GM10266 (cell line): ENCODE data around the gene HDC.

Source experiments
- DNase-seq: peaks from one replicate; pipeline ENCODE4 v3.0.0; 2012; ENCODE audit errors: extremely low spot score
- TF ChIP-seq, protein P1 (sequence below): IDR thresholded peaks from 2 replicates; pipeline ENCODE4 v1.5.1; 2012; ENCODE audit warnings: mild to moderate bottlenecking, low read depth; ENCODE audit not compliant: control insufficient read depth, insufficient read depth; ENCODE audit errors: missing control alignments

The HDC gene

DNA sequence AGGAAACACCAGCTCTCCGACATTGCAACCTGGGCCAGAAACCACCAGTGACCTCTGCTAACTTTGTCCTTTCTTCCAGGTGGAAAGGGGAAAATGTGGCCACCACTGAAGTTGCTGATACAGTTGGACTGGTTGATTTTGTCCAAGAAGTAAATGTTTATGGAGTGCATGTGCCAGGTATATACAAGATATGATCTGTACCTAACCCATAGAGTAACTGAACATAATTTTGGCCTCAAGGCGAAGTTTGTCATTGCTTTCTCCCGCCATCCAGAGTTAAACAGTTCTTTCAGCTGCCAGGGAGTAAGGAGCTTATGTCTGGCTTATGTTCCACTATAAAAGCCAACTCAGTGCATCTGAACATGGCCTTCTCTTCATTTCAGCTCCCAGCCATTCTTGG lies 36.7 kb downstream of the HDC start:
- TF ChIP-seq, protein P1, sequence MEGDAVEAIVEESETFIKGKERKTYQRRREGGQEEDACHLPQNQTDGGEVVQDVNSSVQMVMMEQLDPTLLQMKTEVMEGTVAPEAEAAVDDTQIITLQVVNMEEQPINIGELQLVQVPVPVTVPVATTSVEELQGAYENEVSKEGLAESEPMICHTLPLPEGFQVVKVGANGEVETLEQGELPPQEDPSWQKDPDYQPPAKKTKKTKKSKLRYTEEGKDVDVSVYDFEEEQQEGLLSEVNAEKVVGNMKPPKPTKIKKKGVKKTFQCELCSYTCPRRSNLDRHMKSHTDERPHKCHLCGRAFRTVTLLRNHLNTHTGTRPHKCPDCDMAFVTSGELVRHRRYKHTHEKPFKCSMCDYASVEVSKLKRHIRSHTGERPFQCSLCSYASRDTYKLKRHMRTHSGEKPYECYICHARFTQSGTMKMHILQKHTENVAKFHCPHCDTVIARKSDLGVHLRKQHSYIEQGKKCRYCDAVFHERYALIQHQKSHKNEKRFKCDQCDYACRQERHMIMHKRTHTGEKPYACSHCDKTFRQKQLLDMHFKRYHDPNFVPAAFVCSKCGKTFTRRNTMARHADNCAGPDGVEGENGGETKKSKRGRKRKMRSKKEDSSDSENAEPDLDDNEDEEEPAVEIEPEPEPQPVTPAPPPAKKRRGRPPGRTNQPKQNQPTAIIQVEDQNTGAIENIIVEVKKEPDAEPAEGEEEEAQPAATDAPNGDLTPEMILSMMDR: no peak

DNA sequence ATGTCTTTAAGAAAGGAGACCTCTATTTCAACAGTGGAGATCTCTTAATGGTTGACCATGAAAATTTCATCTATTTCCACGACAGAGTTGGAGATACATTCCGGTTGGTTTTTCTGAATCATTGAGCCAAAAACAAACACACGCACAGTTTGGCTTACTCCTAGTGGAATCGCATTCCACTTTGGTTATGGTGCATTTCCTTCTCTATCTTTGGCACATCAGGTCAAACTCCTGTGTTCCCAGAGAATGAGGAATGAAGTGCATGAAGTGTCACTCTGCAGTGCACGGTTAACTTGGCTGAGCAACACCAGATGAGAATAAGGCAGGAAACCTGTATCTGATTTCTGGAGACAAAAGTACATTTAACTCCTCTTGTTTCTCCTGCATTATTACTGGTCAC lies 38.5 kb downstream of the HDC start:
- DNase-seq: no peak
- TF ChIP-seq, protein P1: no peak

More for the DNA sequence above, 36.7 kb downstream of the HDC start:
- DNase-seq: no peak

DNA sequence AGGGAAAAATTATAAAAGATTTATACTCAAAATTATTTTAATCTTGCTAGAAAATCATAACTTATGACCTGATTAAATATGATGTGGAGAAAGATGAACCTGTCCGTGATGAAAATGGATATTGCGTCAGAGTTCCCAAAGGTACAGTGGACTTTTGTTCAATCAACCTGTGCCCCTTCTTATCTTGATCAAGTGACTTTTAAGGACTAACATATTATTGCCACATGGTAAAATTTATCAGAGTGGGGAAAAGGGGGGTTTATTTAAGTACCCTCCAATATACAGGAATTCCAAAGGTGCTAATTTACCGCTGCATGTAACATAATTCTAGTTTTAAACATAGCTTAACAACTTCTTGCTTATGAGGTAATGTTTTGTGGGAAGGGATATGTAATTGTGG lies 39.6 kb downstream of the HDC start:
- no peak for DNase-seq
- TF ChIP-seq, protein P1: no peak

DNA sequence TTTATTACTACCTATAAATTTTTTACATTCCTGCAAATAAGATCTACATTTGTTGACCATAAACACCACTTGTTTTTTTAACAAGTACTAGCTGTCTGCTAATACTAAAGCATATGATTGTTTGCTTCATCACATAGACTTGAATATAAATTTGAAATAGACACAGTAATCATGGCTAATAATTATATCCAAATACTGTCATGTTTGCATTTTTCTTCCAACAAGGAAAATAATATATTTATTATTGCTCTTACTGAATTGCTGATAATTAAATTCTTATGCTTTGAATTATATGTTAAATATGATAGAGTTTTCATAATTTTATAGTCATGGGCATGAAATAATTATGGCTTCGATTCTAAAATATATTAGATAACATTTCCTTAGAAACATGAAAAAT lies 40.5 kb downstream of the HDC start:
- DNase-seq: no peak
- TF ChIP-seq, protein P1: no peak

DNA sequence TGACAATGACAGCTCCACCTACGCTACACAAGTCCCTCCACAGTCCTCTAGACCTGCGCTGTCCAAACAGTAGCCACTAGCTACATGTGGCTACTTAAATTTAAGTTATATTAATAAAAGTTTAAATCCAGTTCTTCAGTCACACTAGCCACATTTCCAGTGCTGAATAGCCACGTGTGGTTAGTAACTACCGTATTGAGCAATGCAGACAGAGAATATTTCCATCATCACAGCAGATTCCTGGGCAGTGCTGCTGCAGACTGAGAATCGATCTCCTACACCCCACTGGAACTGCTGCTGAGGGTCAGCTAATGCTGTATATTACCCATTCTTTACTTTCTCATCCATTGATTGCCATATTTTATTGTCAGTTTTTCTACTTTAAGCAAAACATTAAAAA lies 40.9 kb downstream of the HDC start:
- DNase-seq: no peak
- TF ChIP-seq, protein P1: no peak

DNA sequence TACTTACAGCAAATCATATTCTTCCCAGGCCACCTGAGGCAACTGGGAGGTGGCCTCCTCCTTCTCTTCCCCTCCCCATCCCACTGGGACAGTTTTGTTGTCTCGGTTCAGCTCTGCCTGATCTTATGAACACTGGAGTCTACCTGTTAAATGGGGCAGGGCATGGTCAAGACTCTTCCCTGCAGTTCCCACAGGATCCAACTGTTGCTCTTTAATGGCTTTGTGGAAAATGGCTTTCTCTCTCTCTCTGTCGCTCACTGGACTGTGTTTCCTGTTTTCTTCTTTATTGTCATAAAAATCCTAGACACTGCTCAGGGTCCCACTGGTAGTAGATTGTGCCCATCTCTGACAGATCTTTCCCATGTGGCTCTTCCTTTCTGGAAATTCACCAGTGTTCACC lies 43.3 kb downstream of the HDC start:
- TF ChIP-seq, protein P1: no peak
- no peak for DNase-seq

DNA sequence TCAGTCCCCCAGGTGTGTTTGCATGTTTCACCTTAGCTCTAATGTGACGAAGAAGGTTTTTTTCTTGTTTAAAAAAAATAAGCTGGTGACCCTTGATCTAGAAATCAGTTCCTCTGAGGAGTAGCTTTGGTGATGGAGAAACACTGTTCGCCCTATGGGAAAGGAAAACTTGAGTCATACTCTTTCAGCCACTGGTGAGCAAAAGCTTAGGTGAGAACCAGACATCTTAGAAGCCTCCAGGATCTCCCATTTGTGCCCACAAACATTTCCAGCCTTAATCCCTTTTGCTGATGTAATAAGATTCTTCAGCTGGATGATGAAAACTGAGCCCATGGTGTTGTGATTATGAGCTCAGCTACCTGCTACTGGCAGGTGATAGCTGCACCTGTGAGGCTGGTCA lies 45.7 kb downstream of the HDC start:
- DNase-seq: no peak
- TF ChIP-seq, protein P1: no peak
